Smooth muscle cell of the pulmonary artery (primary cell): ENCODE data around the gene FBXO2. TPM values are rescaled to one million over a fixed set of nuclear protein-coding genes. Genes with fewer than 3 reads are reported as not detected.

Experiments
- total RNA-seq: library from RNA; depleted of rRNA; stranded (reverse); fragments of >200 nt; gene quantifications from 2 replicates; pipeline ENCODE4 v1.2.3, GENCODE V29; 2014

FBXO2 gene, protein sequence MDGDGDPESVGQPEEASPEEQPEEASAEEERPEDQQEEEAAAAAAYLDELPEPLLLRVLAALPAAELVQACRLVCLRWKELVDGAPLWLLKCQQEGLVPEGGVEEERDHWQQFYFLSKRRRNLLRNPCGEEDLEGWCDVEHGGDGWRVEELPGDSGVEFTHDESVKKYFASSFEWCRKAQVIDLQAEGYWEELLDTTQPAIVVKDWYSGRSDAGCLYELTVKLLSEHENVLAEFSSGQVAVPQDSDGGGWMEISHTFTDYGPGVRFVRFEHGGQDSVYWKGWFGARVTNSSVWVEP
- 1.4 and 3.4 TPM in 2 replicates for total RNA-seq

GRCh38 chr1:11654137-11654938 lies at the start of gene FBXO2, which contains the start of gene FBXO44:
Gene FBXO2, minus strand, starts transcription at chr1:11654429. Its CDS starts 89 bp downstream, at chr1:11654340.
Gene FBXO44, plus strand, starts transcription at chr1:11654877. Its CDS starts 959 bp downstream, at chr1:11655836.

GRCh38 chr1:11691302-11691914 lies 37.2 kb upstream of the FBXO2 start, which contains the start of gene DRAXIN:
Gene DRAXIN, plus strand, starts transcription at chr1:11691710. Its CDS starts 14,549 bp downstream, at chr1:11706259.

DNA sequence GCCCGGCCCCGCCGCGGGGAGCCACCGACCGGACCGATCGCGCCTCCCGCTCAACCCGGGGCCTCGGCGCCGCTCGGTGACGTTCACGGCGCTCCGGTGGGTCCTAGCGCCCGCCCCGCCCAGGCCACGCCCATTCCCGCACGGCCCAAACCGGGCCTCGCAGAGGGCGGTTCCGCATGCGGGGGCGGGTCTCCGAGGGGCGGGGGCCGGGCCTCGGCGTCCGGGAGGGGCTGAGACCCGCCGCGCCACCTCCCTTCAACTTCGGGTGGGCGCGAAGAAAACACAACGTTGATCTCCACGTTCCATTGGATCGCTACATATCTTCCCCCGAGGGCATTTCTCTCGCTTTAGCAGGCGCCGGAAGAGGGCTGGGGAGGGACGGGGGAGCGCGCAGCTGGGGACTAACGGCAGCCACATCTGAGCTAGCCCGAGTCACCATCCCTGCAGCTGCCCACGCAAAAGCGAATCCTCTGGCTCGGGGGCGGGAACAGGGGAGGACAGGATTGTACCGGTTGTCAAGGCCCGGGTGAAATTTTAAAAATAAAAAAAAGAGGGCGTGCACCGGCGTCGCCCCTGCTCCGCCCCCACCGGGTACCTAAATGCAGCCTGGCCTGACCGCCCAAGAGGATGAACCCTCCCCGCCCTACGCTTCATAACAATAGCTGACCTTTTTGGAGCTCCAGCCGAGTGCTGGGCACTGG lies 27.0 kb upstream of the FBXO2 start, which contains the start of gene MAD2L2:
MAD2L2 (minus strand) TSS at position 78 of the 701 bp plus-strand sequence. CDS start 547 bp downstream, outside the sequence.

Other genes starting within 250 kb of the FBXO2 start
- gene DISP3, start 175.3 kb downstream of the FBXO2 start, total RNA-seq: not detected in 2 replicates
- gene FBXO44, start 448 bp upstream of the FBXO2 start, total RNA-seq: 13.8 and 14.5 TPM in 2 replicates
- 2.9 and 7.4 TPM in 2 replicates for gene FBXO6, start 9.8 kb upstream of the FBXO2 start, total RNA-seq
- gene MAD2L2, start 26.7 kb upstream of the FBXO2 start, total RNA-seq: 31.2 and 36.8 TPM in 2 replicates
- 0.69 and 0.72 TPM in 2 replicates for gene DRAXIN, start 37.3 kb upstream of the FBXO2 start, total RNA-seq
- 43.4 and 59.9 TPM in 2 replicates for gene AGTRAP, start 81.7 kb upstream of the FBXO2 start, total RNA-seq
- 0.20 TPM in 2 replicates for gene C1orf167, start 107.8 kb upstream of the FBXO2 start, total RNA-seq
- gene MTHFR, start 151.5 kb upstream of the FBXO2 start, total RNA-seq: 36.9 and 39.1 TPM in 2 replicates
- 9.0 and 13.1 TPM in 2 replicates for gene CLCN6, start 151.8 kb upstream of the FBXO2 start, total RNA-seq
- gene NPPA, start 193.4 kb upstream of the FBXO2 start, total RNA-seq: not detected in 2 replicates
- not detected in 2 replicates for gene NPPB, start 204.5 kb upstream of the FBXO2 start, total RNA-seq